H9 (cell line): ENCODE measurements around the gene SREBF2. TPM values are rescaled to one million over a fixed set of nuclear protein-coding genes. Genes with fewer than 3 reads are reported as not detected.
A peak's percentile ranks its signal among the peaks of the same experiment; 100 is the strongest.

Source experiments
- DNase-seq: peaks from one replicate; pipeline ENCODE4 v3.0.0-alpha.2; 2017
- H2AFZ ChIP-seq: one replicate; pipeline ENCODE4 v1.6.1; 2013; ENCODE audit warnings: mild to moderate bottlenecking, low read length, control low read depth, moderate library complexity
- H2AK5ac ChIP-seq: 2 replicates; pipeline ENCODE4 v1.6.1; 2013; ENCODE audit warnings: low read length, control low read depth, mixed read lengths; ENCODE audit not compliant: insufficient read length
- H2BK120ac ChIP-seq: one replicate; pipeline ENCODE4 v1.6.1; 2013; ENCODE audit warnings: low read depth, mild to moderate bottlenecking, low read length, control low read depth, inconsistent platforms; ENCODE audit not compliant: poor library complexity, severe bottlenecking
- H2BK12ac ChIP-seq: 2 replicates; pipeline ENCODE4 v1.6.1; 2013; ENCODE audit warnings: low read length, control low read depth, mixed read lengths, low read depth; ENCODE audit not compliant: insufficient read length
- H2BK15ac ChIP-seq: 2 replicates; pipeline ENCODE4 v1.6.1; 2013; ENCODE audit warnings: low read depth, low read length, control low read depth
- H2BK20ac ChIP-seq: one replicate; pipeline ENCODE4 v1.6.1; 2013; ENCODE audit warnings: low read depth, mild to moderate bottlenecking, low read length, control low read depth, inconsistent platforms; ENCODE audit not compliant: poor library complexity, severe bottlenecking
- H2BK5ac ChIP-seq: 2 replicates; pipeline ENCODE4 v1.6.1; 2013; ENCODE audit warnings: low read length, control low read depth, mixed read lengths; ENCODE audit not compliant: insufficient read length
- H3K14ac ChIP-seq: 2 replicates; pipeline ENCODE4 v1.6.1; 2013; ENCODE audit warnings: low read length, control low read depth; ENCODE audit not compliant: insufficient read depth
- H3K18ac ChIP-seq: 2 replicates; pipeline ENCODE4 v1.6.1; 2013; ENCODE audit warnings: low read depth, mild to moderate bottlenecking, mixed read lengths, low read length, control low read depth; ENCODE audit not compliant: insufficient read length
- H3K23ac ChIP-seq: 2 replicates; pipeline ENCODE4 v1.6.1; 2013; ENCODE audit warnings: low read length, control low read depth, mixed read lengths, low read depth; ENCODE audit not compliant: insufficient read length
- H3K23me2 ChIP-seq: 2 replicates; pipeline ENCODE4 v1.6.1; 2013; ENCODE audit warnings: low read depth, mild to moderate bottlenecking, mixed read lengths, low read length, control low read depth; ENCODE audit not compliant: insufficient read length, poor library complexity, severe bottlenecking
- H3K27ac ChIP-seq: 2 replicates; pipeline ENCODE4 v1.5.1; 2013; ENCODE audit warnings: low read length, control low read depth, mixed read lengths, low read depth; ENCODE audit not compliant: insufficient read length
- H3K27me3 ChIP-seq: 2 replicates; pipeline ENCODE4 v1.6.1; 2013; ENCODE audit warnings: low read length, control low read depth, inconsistent platforms; ENCODE audit not compliant: insufficient read depth
- H3K4ac ChIP-seq: 2 replicates; pipeline ENCODE4 v1.6.1; 2013; ENCODE audit warnings: low read depth, mild to moderate bottlenecking, control low read depth, inconsistent platforms, low read length, moderate library complexity
- H3K4me1 ChIP-seq: 2 replicates; pipeline ENCODE4 v1.6.1; 2013; ENCODE audit warnings: low read length, control low read depth, inconsistent platforms; ENCODE audit not compliant: insufficient read depth
- H3K4me2 ChIP-seq: 2 replicates; pipeline ENCODE4 v1.6.1; 2013; ENCODE audit warnings: low read length, control low read depth, mixed read lengths; ENCODE audit not compliant: insufficient read length, insufficient read depth
- H3K56ac ChIP-seq: 2 replicates; pipeline ENCODE4 v1.6.1; 2013; ENCODE audit warnings: low read depth, mild to moderate bottlenecking, mixed read lengths, low read length, control low read depth; ENCODE audit not compliant: insufficient read length
- H3K79me1 ChIP-seq: 2 replicates; pipeline ENCODE4 v1.6.1; 2013; ENCODE audit warnings: low read depth, mild to moderate bottlenecking, moderate library complexity, low read length, control low read depth, inconsistent platforms; ENCODE audit not compliant: insufficient read depth, poor library complexity, severe bottlenecking
- H3K79me2 ChIP-seq: 2 replicates; pipeline ENCODE4 v1.6.1; 2013; ENCODE audit warnings: low read length, control low read depth, inconsistent platforms; ENCODE audit not compliant: insufficient read depth
- H3K9ac ChIP-seq: 2 replicates; pipeline ENCODE4 v1.6.1; 2013; ENCODE audit warnings: low read length, control low read depth, mixed read lengths; ENCODE audit not compliant: insufficient read length; ENCODE audit errors: extremely low read depth
- H3K9me3 ChIP-seq: one replicate; pipeline ENCODE4 v1.6.1; 2013; ENCODE audit warnings: low read depth, low read length, inconsistent platforms; ENCODE audit not compliant: control insufficient read depth
- H3T11ph ChIP-seq: one replicate; pipeline ENCODE4 v1.6.1; 2013; ENCODE audit warnings: mild to moderate bottlenecking, low read length, control low read depth, inconsistent platforms
- H4K20me1 ChIP-seq: one replicate; pipeline ENCODE4 v1.6.1; 2013; ENCODE audit not compliant: control insufficient read depth, insufficient read length, insufficient read depth
- H4K5ac ChIP-seq: 2 replicates; pipeline ENCODE4 v1.6.1; 2013; ENCODE audit warnings: low read depth, mild to moderate bottlenecking, mixed read lengths, low read length, control low read depth; ENCODE audit not compliant: insufficient read length
- H4K8ac ChIP-seq: replicated peaks from 2 replicates; pipeline ENCODE4 v1.6.1; 2013; ENCODE audit warnings: low read length, control low read depth, mixed read lengths, low read depth; ENCODE audit not compliant: insufficient read length
- H4K91ac ChIP-seq: 2 replicates; pipeline ENCODE4 v1.6.1; 2013; ENCODE audit warnings: low read depth, mild to moderate bottlenecking, moderate library complexity, mixed read lengths, low read length, control low read depth; ENCODE audit not compliant: insufficient read length
- H3K27ac Mint-ChIP-seq, 3 experiments: 2 replicates in 2 of 3; 3 replicates in 1 of 3; pipeline ENCODE4 v1.8.0; 2020 to 2021; ENCODE audit warnings: mixed read lengths in 3 of 3, mild to moderate bottlenecking in 1 of 3, moderate library complexity in 1 of 3
- H3K27me3 Mint-ChIP-seq: 2 replicates; pipeline ENCODE4 v1.8.0; 2021; ENCODE audit warnings: low read depth, mild to moderate bottlenecking, moderate library complexity, mixed read lengths
- H3K36me3 Mint-ChIP-seq, 3 experiments: 2 replicates in 2 of 3; 3 replicates in 1 of 3; pipeline ENCODE4 v1.8.0; 2020 to 2021; ENCODE audit warnings: low read depth in 3 of 3, mixed read lengths in 3 of 3; ENCODE audit not compliant: insufficient read depth in 1 of 3
- H3K4me1 Mint-ChIP-seq, 2 experiments: 2 replicates each; pipeline ENCODE4 v1.8.0; 2020; ENCODE audit warnings: mixed read lengths in 2 of 2
- H3K4me3 Mint-ChIP-seq, 2 experiments: 2 replicates in 1 of 2; 3 replicates in 1 of 2; pipeline ENCODE4 v1.8.0; 2020 to 2021; ENCODE audit warnings: mild to moderate bottlenecking in 2 of 2, mixed read lengths in 2 of 2, moderate library complexity in 1 of 2
- H3K9me3 Mint-ChIP-seq, 2 experiments: 2 replicates in 1 of 2; 3 replicates in 1 of 2; pipeline ENCODE4 v1.8.0; 2020; ENCODE audit warnings: mild to moderate bottlenecking in 2 of 2, mixed read lengths in 2 of 2, moderate library complexity in 1 of 2
- CTCF ChIP-seq: fragments of 200-600 bp; sonication (generic); conservative IDR thresholded peaks from 3 replicates; pipeline ENCODE4 v1.8.0; 2021; ENCODE audit warnings: antibody characterized with exemption, mild to moderate bottlenecking
- WGBS: extraction: QIAGEN DNeasy Blood & Tissue Kit; methylation state at CpG from one replicate; pipeline ENCODE4 v1.1.7; 2013; ENCODE audit warnings: missing lambda C conversion rate, low lambda C conversion rate, mixed read lengths; ENCODE audit not compliant: insufficient read length; ENCODE audit errors: extremely low coverage; 5-methylcytosine and 5-hydroxymethylcytosine counted together
- microRNA-seq: library from miRNA; unstranded; fragments of <30 nt; microRNA quantifications from one replicate; pipeline ENCODE4, GENCODE V29; 2020; ENCODE audit warnings: borderline microRNAs expressed
- total RNA-seq: library from RNA; stranded (reverse); gene quantifications from 2 replicates; pipeline ENCODE4 v1.2.1, GENCODE V29; 2021

Gene SREBF2
- total RNA-seq, 1 experiment from 2014 or later: 146 TPM

GRCh38 chr22:41952713-41953112, 119.8 kb downstream of the SREBF2 start:
- Mint-ChIP-seq H3K36me3 (peaks cover 0 to 4% (median 3%) of the 10 kb centered on the region in 3 experiments; a peak in 5 of 7 replicates), H3K27ac (peak overlapping the region in 1 of 3 experiments; percentile 16; a peak in 2 of 7 replicates), H3K4me1 (peaks cover 15 to 37% of the 10 kb centered on the region in 2 experiments), H3K9me3 (peaks cover 2% of the 10 kb centered on the region in 2 experiments; a peak in 4 of 5 replicates), H3K27me3 (peaks cover 9% of the 10 kb centered on the region), H3K4me3 (no peak overlapping the region)
- no peak overlapping the region for H3K4ac ChIP-seq
- H3K9me3 ChIP-seq: no peaks in the 10 kb centered on the region
- no peak for DNase-seq
- no peaks in the 10 kb centered on the region for H3K79me2 ChIP-seq
- no peak overlapping the region for H3K18ac ChIP-seq
- H3K4me2 ChIP-seq: no peak overlapping the region
- H3K79me1 ChIP-seq: no peaks in the 10 kb centered on the region
- no peaks in the 10 kb centered on the region for H3K27me3 ChIP-seq
- no peak overlapping the region for H3T11ph ChIP-seq
- no peak overlapping the region for H3K27ac ChIP-seq
- no peak overlapping the region for H3K9ac ChIP-seq
- H3K56ac ChIP-seq: no peak overlapping the region
- no peak overlapping the region for H3K14ac ChIP-seq
- no peak overlapping the region for H4K91ac ChIP-seq
- TF ChIP-seq CTCF: no peak
- H2AK5ac ChIP-seq: no peak overlapping the region
- H2BK15ac ChIP-seq: no peak overlapping the region
- no peaks in the 10 kb centered on the region; the same call in 1 of the 2 replicates for H3K4me1 ChIP-seq
- H2BK20ac ChIP-seq: no peak overlapping the region
- H4K20me1 ChIP-seq: no peaks in the 10 kb centered on the region
- H2BK12ac ChIP-seq: no peak overlapping the region
- H2BK120ac ChIP-seq: no peak overlapping the region
- H4K8ac ChIP-seq: no peak overlapping the region
- H3K23ac ChIP-seq: no peak overlapping the region
- H3K23me2 ChIP-seq: no peaks in the 10 kb centered on the region
- WGBS: no CpG with 5 or more reads among the region's 2 CpGs
- no peak overlapping the region for H2AFZ ChIP-seq
- H2BK5ac ChIP-seq: no peak overlapping the region
- no peak overlapping the region for H4K5ac ChIP-seq

Small RNAs within 50 kb of the gene (microRNA-seq; reads per million reads assigned to microRNA genes)
- gene MIR33A: 22.4 reads per million, percentile 54 among the genes with 10 or more reads in this experiment

Other genes starting within 250 kb of the SREBF2 start
- 18.4 and 19.8 TPM in 2 replicates for gene PMM1, start 243.3 kb upstream of the SREBF2 start, total RNA-seq
- gene DESI1, start 212.1 kb upstream of the SREBF2 start, total RNA-seq: 28.3 and 30.2 TPM in 2 replicates
- gene XRCC6, start 211.8 kb upstream of the SREBF2 start, total RNA-seq: 461 and 466 TPM in 2 replicates
- gene SNU13, start 144.2 kb upstream of the SREBF2 start, total RNA-seq: 203 and 204 TPM in 2 replicates
- gene MEI1, start 133.6 kb upstream of the SREBF2 start, total RNA-seq: 0.20 TPM in 1 of 2 replicates, not detected in the other
- gene CCDC134, start 32.4 kb upstream of the SREBF2 start, total RNA-seq: 19.3 and 20.7 TPM in 2 replicates
- gene SHISA8, start 82.0 kb downstream of the SREBF2 start, total RNA-seq: 0.72 and 1.4 TPM in 2 replicates
- 1.6 and 1.9 TPM in 2 replicates for gene TNFRSF13C, start 93.7 kb downstream of the SREBF2 start, total RNA-seq
- gene CENPM, start 114.0 kb downstream of the SREBF2 start, total RNA-seq: 36.5 and 37.2 TPM in 2 replicates
- 32.4 and 33.3 TPM in 2 replicates for gene SEPTIN3, start 136.3 kb downstream of the SREBF2 start, total RNA-seq
- 0.22 TPM in 1 of 2 replicates, not detected in the other for gene WBP2NL, start 165.7 kb downstream of the SREBF2 start, total RNA-seq
- gene NAGA, start 237.7 kb downstream of the SREBF2 start, total RNA-seq: 16.1 and 16.6 TPM in 2 replicates
- 2.6 and 3.2 TPM in 2 replicates for gene PHETA2, start 241.1 kb downstream of the SREBF2 start, total RNA-seq
- gene SMDT1, start 246.6 kb downstream of the SREBF2 start, total RNA-seq: 44.8 and 45.0 TPM in 2 replicates